Keratinocyte (primary cell): Measurements from ENCODE around the gene NAXD. TPM values are rescaled to one million over a fixed set of nuclear protein-coding genes. Genes with fewer than 3 reads are reported as not detected.

Experiments
- DNase-seq: peaks from one replicate; pipeline ENCODE4 v3.0.0-alpha.2; 2011; ENCODE audit warnings: low read depth, missing footprints, low spot score
- FAIRE-seq: peaks from 2 replicates; lab custom pipeline; 2011; peaks lifted over from hg19 to GRCh38; lab: Jason Lieb, UNC
- H2AFZ ChIP-seq: 2 replicates; pipeline ENCODE4 v1.6.0; 2012; ENCODE audit warnings: low read length, control low read depth, inconsistent platforms; ENCODE audit not compliant: control insufficient read depth
- H3K27ac ChIP-seq: 2 replicates; pipeline ENCODE4 v1.5.1; 2011; ENCODE audit warnings: low read length; ENCODE audit not compliant: control insufficient read depth, insufficient read depth
- H3K27me3 ChIP-seq: 3 replicates; pipeline ENCODE4 v1.6.0; 2011; ENCODE audit warnings: low read length; ENCODE audit not compliant: control insufficient read depth, insufficient read depth; ENCODE audit errors: extremely low read depth
- H3K36me3 ChIP-seq, 2 experiments: 2 replicates in 1 of 2; 3 replicates in 1 of 2; pipeline ENCODE4 v1.5.1; 2011; ENCODE audit warnings: low read length in 2 of 2, mild to moderate bottlenecking in 1 of 2; ENCODE audit not compliant: control insufficient read depth in 2 of 2, insufficient read depth in 2 of 2; ENCODE audit errors: extremely low read depth in 1 of 2
- H3K4me1 ChIP-seq: 3 replicates; pipeline ENCODE4 v1.5.1; 2011; ENCODE audit warnings: low read length; ENCODE audit not compliant: control insufficient read depth, insufficient read depth; ENCODE audit errors: extremely low read depth
- H3K4me2 ChIP-seq: 3 replicates; pipeline ENCODE4 v1.6.0; 2011; ENCODE audit warnings: low read depth, low read length; ENCODE audit not compliant: control insufficient read depth, insufficient read depth; ENCODE audit errors: extremely low read depth
- H3K4me3 ChIP-seq, 3 experiments: fragments of 200-600 bp in 1 of 3; sonication (generic) in 1 of 3; 2 replicates in 2 of 3; 3 replicates in 1 of 3; pipeline ENCODE4 v1.5.1; 2011 to 2016; ENCODE audit warnings: low read length in 3 of 3, mild to moderate bottlenecking in 3 of 3, control low read depth in 2 of 3, inconsistent platforms in 1 of 3, low read depth in 1 of 3, mixed read lengths in 1 of 3, mixed run types in 1 of 3, moderate library complexity in 1 of 3; ENCODE audit not compliant: control insufficient read depth in 2 of 3, insufficient read depth in 2 of 3; ENCODE audit errors: extremely low read depth in 1 of 3
- H3K79me2 ChIP-seq: 2 replicates; pipeline ENCODE4 v1.6.0; 2012; ENCODE audit warnings: low read length; ENCODE audit not compliant: control insufficient read depth, insufficient read depth
- H3K9ac ChIP-seq: 3 replicates; pipeline ENCODE4 v1.6.0; 2011; ENCODE audit warnings: low read length; ENCODE audit not compliant: control insufficient read depth, insufficient read depth; ENCODE audit errors: extremely low read depth
- H3K9me1 ChIP-seq: 3 replicates; pipeline ENCODE4 v1.6.0; 2011; ENCODE audit warnings: low read length; ENCODE audit not compliant: control insufficient read depth, insufficient read depth; ENCODE audit errors: extremely low read depth
- H3K9me3 ChIP-seq: 2 replicates; pipeline ENCODE4 v1.5.1; 2012; ENCODE audit warnings: low read depth, low read length; ENCODE audit not compliant: control insufficient read depth
- H4K20me1 ChIP-seq: 3 replicates; pipeline ENCODE4 v1.6.0; 2011; ENCODE audit warnings: low read length; ENCODE audit not compliant: control insufficient read depth, insufficient read depth; ENCODE audit errors: extremely low read depth
- EZH2 ChIP-seq: IDR thresholded peaks from one replicate; pipeline ENCODE4 v1.6.1; 2012; ENCODE audit warnings: inconsistent platforms, mild to moderate bottlenecking, low read length, moderate library complexity
- dilution Hi-C: fragments of 300-500 bp; cut with MboI; formaldehyde crosslinking; loops from one replicate; pipeline ENCODE4 v1.7.0; 2020; ENCODE audit warnings: low sequenced_read_pairs; ENCODE audit not compliant: extremely low pct_ligation_motif_present
- polyA plus RNA-seq, 5 experiments: library from polyadenylated mRNA; depleted of rRNA in 3 of 5; stranded (reverse) in 3 of 5; stranded (forward) in 1 of 5; unstranded in 1 of 5; fragments of >200 nt; gene quantifications; 1 replicate in 1 of 5; 2 replicates in 3 of 5; 3 replicates in 1 of 5; pipeline versions ENCODE4 v1.2.1 to v1.2.3, GENCODE V29; 2011 to 2012; ENCODE audit warnings: missing spikeins in 2 of 5, low read depth in 1 of 5, low replicate concordance in 1 of 5
- TF ChIP-seq, protein P1 (sequence below), 3 experiments: IDR thresholded peaks in 1 of 3; conservative IDR thresholded peaks in 1 of 3; optimal IDR thresholded peaks in 1 of 3; 2 replicates in 2 of 3; 3 replicates in 1 of 3; pipeline versions ENCODE3 to v1.5.1; 2011; ENCODE audit warnings: low read length in 3 of 3, mild to moderate bottlenecking in 3 of 3, moderate library complexity in 2 of 3, control low read depth in 1 of 3, inconsistent platforms in 1 of 3; ENCODE audit not compliant: insufficient read depth in 2 of 3; ENCODE audit errors: extremely low read depth in 1 of 3

NAXD gene
- polyA plus RNA-seq, 1 donor (not counting 4 experiments of a cell fraction or from before 2014, with no cell fraction given) = 18.0 TPM

DNA sequence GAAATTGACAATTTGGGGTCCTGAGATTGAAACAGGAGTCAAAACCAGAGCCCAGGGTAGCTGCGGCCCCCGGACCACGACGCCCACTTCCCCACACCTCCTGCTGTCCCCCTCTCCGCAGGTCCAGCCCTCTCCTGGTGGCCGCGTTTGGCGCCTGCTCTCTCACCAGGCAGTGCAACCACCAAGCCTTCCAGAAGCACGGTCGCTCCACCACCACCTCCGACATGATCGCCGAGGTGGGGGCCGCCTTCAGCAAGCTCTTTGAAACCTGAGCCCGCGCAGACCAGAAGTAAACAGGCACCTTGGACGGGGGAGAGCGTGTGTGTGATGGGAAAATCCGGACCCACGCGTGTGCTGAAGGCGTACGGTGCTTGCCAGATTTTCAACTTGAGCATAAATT lies 22.9 kb downstream of the NAXD start:
- FAIRE-seq (no peak), DNase-seq (no peak)
- dilution Hi-C loops = no loop called here
- no peaks in the 10 kb centered on the region for H3K4me1 ChIP-seq
- no peaks in the 10 kb centered on the region for H3K9me3 ChIP-seq
- TF ChIP-seq EZH2 = no peak
- TF ChIP-seq, protein P1, sequence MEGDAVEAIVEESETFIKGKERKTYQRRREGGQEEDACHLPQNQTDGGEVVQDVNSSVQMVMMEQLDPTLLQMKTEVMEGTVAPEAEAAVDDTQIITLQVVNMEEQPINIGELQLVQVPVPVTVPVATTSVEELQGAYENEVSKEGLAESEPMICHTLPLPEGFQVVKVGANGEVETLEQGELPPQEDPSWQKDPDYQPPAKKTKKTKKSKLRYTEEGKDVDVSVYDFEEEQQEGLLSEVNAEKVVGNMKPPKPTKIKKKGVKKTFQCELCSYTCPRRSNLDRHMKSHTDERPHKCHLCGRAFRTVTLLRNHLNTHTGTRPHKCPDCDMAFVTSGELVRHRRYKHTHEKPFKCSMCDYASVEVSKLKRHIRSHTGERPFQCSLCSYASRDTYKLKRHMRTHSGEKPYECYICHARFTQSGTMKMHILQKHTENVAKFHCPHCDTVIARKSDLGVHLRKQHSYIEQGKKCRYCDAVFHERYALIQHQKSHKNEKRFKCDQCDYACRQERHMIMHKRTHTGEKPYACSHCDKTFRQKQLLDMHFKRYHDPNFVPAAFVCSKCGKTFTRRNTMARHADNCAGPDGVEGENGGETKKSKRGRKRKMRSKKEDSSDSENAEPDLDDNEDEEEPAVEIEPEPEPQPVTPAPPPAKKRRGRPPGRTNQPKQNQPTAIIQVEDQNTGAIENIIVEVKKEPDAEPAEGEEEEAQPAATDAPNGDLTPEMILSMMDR (optimal IDR thresholded peaks at IDR 0.05 in 1 of 3, IDR thresholded peaks at IDR 0.05 in 1 of 3, conservative IDR thresholded peaks at IDR 0.05 in 1 of 3; ENCODE audit: extremely low read depth in 1 of 3, insufficient read depth in 2 of 3, low read length in 3 of 3) = no peak
- H3K9ac ChIP-seq = no peak overlapping the region
- no peak overlapping the region for H3K27ac ChIP-seq
- H3K4me3 ChIP-seq = no peak overlapping the region
- peaks cover 41 to 64% of the 10 kb centered on the region in 2 experiments for H3K36me3 ChIP-seq
- H3K4me2 ChIP-seq = no peak overlapping the region
- no peaks in the 10 kb centered on the region for H4K20me1 ChIP-seq
- no peaks in the 10 kb centered on the region for H3K27me3 ChIP-seq
- H3K79me2 ChIP-seq = peaks cover 12% of the 10 kb centered on the region
- peaks cover 2% of the 10 kb centered on the region for H3K9me1 ChIP-seq
- no peak overlapping the region for H2AFZ ChIP-seq

DNA sequence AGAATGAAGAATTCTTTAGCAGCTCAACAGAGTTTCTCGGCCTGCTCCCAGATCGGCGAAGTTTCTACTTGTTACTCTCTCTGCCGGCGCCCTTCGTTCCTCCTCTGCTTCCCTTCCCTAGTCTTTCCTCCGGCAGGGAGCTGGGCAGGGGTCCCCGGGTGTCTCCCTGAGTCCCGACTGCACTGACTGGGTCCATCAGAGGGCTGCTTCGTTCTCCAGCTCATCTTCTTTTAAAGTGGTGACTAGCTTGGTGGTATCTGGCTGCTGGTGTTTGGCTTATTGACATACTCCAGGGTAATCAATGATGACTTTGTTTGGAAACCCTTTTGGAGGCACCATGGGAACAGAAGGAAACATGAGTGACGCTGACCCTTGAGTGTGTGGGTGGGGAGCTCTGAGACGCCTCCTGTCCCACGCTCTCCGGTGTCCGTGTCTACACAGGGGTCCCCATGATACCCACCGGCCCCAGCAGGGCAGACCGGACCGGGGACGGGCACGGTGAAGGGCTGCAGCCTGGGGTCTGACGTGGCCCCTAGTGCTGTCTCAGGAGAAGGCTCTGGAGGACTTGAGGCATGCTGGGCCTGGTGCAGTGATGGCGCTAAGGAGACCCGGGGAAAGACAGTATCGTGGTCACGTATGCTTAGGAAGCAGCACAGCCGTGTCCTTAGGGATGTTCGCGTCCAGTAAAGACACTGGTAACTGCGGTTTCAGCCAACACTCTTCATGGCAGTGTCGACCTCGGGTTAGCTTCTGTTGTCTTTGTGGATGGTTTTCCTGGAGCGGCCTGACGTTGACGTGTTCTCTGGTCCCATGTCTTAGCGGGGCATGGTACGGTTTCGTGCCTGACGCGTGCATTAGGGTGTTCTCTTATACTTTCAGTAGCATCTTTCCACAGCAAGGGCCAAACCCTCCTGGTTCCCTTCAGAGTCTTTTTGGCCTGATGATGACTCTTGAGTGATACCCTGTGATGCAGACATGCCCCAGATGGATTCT lies 23.8 kb downstream of the NAXD start:
- Histone ChIP-seq H3K9me3 (no peaks in the 10 kb centered on the region), H3K4me1 (no peaks in the 10 kb centered on the region), H3K9me1 (peaks cover 2% of the 10 kb centered on the region), H3K36me3 (peaks cover 41 to 72% of the 10 kb centered on the region in 2 experiments), H3K79me2 (peaks cover 7% of the 10 kb centered on the region), H3K4me3 (no peak overlapping the region), H3K9ac (no peak overlapping the region), H4K20me1 (no peaks in the 10 kb centered on the region), H3K27ac (no peak overlapping the region), H3K4me2 (no peak overlapping the region), H3K27me3 (no peaks in the 10 kb centered on the region), H2AFZ (no peak overlapping the region)
- FAIRE-seq (no peak), DNase-seq (no peak)
- dilution Hi-C loops = no loop called here
- TF ChIP-seq EZH2 = no peak
- TF ChIP-seq, protein P1 (optimal IDR thresholded peaks at IDR 0.05 in 1 of 3, IDR thresholded peaks at IDR 0.05 in 1 of 3, conservative IDR thresholded peaks at IDR 0.05 in 1 of 3; ENCODE audit: extremely low read depth in 1 of 3, insufficient read depth in 2 of 3, low read length in 3 of 3) = no peak
